Thoracic aorta (tissue), 2 donors: ENCODE results near the gene DHFR. TPM values are rescaled to one million over a fixed set of nuclear protein-coding genes. Genes with fewer than 3 reads are reported as not detected.

Experiments used
- ATAC-seq: fragments of 150-250 bp; one replicate; pipeline ENCODE4 v1.8.0; 2017; ENCODE audit warnings: low read depth; ENCODE audit not compliant: insufficient number of reproducible peaks, low FRiP score
- DNase-seq: peaks from one replicate; pipeline ENCODE4 v3.0.0-alpha.2; 2020; ENCODE audit warnings: low spot score
- H3K27ac ChIP-seq, 2 donors: fragments of 200-600 bp; sonication (generic); 1 replicate in 1 of 2; 2 replicates in 1 of 2; pipeline ENCODE4 v1.5.1; 2016; ENCODE audit warnings: mild to moderate bottlenecking in 2 of 2, moderate library complexity in 2 of 2
- H3K27me3 ChIP-seq: fragments of 200-600 bp; sonication (generic); replicated peaks from 2 replicates; pipeline ENCODE4 v1.6.0; 2016; ENCODE audit warnings: mild to moderate bottlenecking; ENCODE audit not compliant: insufficient read depth
- H3K36me3 ChIP-seq: fragments of 200-600 bp; sonication (generic); one replicate; pipeline ENCODE4 v1.5.1; 2016
- H3K4me1 ChIP-seq, 2 donors: fragments of 200-600 bp; sonication (generic); 1 replicate in 1 of 2; 2 replicates in 1 of 2; pipeline versions ENCODE4 v1.5.1 to v1.6.0; 2016; ENCODE audit warnings: low read depth in 2 of 2, mild to moderate bottlenecking in 1 of 2; ENCODE audit not compliant: control insufficient read depth in 1 of 2
- H3K4me3 ChIP-seq: fragments of 200-600 bp; sonication (generic); 2 replicates; pipeline ENCODE4 v1.5.1; 2016; ENCODE audit warnings: mild to moderate bottlenecking
- H3K9me3 ChIP-seq: fragments of 200-600 bp; sonication (generic); 2 replicates; pipeline ENCODE4 v1.5.1; 2016
- total RNA-seq, 2 donors: library from RNA; depleted of rRNA; stranded (reverse); fragments of >200 nt; gene quantifications; one replicate each; pipeline versions ENCODE4 v1.1.0 to v1.2.3, GENCODE V29; 2016
- TF ChIP-seq, protein P1 (sequence below): fragments of 200-600 bp; sonication (generic); IDR thresholded peaks from one replicate; pipeline ENCODE4 v1.5.1; 2019; ENCODE audit warnings: antibody characterized with exemption

DHFR gene
- total RNA-seq, 2 donors from 2014 or later, result 9.9 to 11.9 TPM

DNA sequence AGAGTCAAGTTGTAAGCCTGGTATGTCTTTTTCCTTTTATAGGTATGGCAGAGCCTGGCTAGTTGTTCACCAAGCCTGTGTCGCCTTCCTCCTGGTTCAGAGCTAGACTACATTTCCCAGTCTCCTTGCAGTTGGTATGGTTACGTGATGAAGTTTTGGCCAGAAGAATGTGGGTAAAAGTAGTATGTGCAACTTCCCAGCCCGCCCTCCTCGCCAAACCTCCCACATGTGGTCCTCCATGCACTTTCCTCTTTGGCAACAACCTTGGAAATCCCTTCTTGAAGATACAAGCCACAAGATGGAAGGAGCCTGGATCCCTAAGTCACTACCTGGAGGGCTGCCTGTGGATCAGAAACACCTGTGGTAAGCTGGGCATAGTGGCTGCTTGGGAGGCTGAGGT, 36.3 kb downstream of the DHFR start:
- Histone ChIP-seq H3K27ac (no peak overlapping the region), H3K9me3 (no peaks in the 10 kb centered on the region)
- no peak for ATAC-seq

DNA sequence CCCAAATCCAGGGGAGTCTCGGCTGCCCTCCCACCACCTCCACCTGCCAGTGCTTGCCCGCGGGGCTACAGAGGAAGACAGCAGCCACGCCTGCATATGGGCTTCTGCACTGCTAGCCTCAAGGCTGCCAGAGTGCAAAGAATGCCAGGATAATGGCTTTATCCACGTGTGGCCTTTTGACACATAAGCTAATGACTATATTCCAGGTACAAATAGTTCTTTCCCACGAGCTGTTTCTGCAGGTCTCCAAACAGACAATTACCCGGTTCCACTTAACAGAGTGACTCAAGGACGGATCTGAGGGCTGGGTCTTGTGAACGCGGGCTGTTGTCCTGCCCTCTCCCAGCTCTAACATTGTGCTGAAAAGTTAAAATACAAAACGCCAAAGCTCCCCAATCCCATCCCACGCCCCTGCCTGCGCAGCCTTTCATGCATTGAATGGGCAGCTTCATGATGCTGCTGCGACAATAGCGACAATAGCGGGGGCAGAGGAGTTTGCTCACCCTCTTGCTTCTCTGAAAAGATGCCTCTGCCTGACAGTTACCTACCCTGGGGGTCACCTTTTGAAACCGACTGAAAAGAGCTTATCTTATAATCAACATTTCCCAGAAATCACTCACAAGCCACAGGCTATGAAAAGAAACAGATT, 39.4 kb downstream of the DHFR start:
- Histone ChIP-seq H3K4me3 (no peak overlapping the region), H3K4me1 (no peaks in the 10 kb centered on the region), H3K36me3 (no peaks in the 10 kb centered on the region), H3K9me3 (no peaks in the 10 kb centered on the region), H3K27me3 (no peaks in the 10 kb centered on the region), H3K27ac (no peak overlapping the region)
- DNase-seq (no peak), ATAC-seq (no peak)
- TF ChIP-seq, protein P1, sequence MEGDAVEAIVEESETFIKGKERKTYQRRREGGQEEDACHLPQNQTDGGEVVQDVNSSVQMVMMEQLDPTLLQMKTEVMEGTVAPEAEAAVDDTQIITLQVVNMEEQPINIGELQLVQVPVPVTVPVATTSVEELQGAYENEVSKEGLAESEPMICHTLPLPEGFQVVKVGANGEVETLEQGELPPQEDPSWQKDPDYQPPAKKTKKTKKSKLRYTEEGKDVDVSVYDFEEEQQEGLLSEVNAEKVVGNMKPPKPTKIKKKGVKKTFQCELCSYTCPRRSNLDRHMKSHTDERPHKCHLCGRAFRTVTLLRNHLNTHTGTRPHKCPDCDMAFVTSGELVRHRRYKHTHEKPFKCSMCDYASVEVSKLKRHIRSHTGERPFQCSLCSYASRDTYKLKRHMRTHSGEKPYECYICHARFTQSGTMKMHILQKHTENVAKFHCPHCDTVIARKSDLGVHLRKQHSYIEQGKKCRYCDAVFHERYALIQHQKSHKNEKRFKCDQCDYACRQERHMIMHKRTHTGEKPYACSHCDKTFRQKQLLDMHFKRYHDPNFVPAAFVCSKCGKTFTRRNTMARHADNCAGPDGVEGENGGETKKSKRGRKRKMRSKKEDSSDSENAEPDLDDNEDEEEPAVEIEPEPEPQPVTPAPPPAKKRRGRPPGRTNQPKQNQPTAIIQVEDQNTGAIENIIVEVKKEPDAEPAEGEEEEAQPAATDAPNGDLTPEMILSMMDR, result no peak

More for the DNA sequence above, 36.3 kb downstream of the DHFR start:
- Histone ChIP-seq H3K4me3 (no peak overlapping the region), H3K36me3 (no peaks in the 10 kb centered on the region), H3K27me3 (no peaks in the 10 kb centered on the region), H3K4me1 (no peaks in the 10 kb centered on the region)
- DNase-seq, result no peak
- TF ChIP-seq, protein P1, result no peak

DNA sequence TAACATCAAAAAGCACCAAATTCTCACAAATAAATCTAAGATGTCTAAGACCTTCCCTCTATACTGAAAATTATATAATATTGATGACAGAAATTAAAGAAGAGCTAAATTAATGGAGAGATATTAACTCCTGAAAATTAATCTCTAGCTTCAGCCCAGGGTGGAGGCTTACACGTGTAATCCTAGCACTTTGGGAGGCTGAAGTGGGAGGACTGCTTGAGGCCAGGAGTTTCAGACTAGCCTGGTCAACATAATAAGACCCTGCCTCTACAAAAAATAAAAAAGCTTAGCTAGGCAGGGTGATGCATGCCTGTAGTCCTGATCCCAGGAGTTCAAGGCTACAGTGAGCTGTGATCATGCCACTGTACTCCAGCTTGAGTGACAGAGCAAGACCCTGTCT, 45.1 kb downstream of the DHFR start:
- no peaks in the 10 kb centered on the region for H3K36me3 ChIP-seq
- DNase-seq (no peak), ATAC-seq (no peak)
- no peaks in the 10 kb centered on the region for H3K4me1 ChIP-seq
- TF ChIP-seq, protein P1, result no peak
- H3K27me3 ChIP-seq, result no peaks in the 10 kb centered on the region
- peaks cover 5% of the 10 kb centered on the region for H3K9me3 ChIP-seq
- no peak overlapping the region for H3K4me3 ChIP-seq
- H3K27ac ChIP-seq, result no peak overlapping the region

DNA sequence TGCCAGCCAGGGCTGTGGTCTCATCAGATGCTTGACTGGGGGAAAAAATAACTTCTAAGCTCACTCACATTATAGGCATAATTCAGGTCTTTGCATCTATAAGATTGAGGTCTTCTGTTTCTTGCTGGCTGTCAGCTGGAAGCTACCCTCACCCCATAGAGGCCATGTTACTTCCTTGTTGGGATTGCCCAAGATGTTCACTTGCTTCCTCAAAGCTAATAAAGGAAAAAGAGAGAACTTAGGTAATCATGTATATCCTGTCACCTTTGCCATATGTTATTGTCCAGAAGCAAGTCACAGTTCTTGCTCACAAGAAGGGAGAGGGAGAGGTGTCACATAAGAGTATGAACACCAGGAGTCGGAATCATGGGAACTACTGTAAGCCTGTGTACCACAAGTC, 46.1 kb downstream of the DHFR start:
- ATAC-seq, result no peak
- H3K9me3 ChIP-seq, result peaks cover 5% of the 10 kb centered on the region
- no peak overlapping the region for H3K27ac ChIP-seq
- no peaks in the 10 kb centered on the region for H3K27me3 ChIP-seq
- H3K36me3 ChIP-seq, result no peaks in the 10 kb centered on the region
- H3K4me1 ChIP-seq, result no peaks in the 10 kb centered on the region
- TF ChIP-seq, protein P1, result no peak
- H3K4me3 ChIP-seq, result no peak overlapping the region
- DNase-seq, result no peak

DNA sequence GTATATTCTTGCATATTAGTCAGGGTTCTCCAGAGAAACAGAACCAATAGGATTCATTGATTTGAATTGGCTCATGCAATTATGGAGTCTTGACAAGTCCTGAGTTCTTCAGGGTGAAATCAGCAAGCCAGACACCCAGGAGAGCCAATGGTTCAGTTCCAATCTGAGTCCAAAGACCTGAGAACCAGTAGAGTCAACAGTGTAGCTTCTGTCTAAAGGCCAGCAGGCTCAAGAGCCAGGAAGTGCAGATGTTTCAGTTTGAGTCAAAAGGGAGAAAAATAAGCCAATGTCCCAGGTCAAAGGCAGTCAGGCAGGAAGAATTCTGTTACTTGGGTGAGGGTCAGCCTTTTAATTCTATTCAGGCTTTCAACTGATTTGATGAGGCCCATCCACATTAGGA, 47.0 kb downstream of the DHFR start:
- TF ChIP-seq, protein P1, result no peak
- no peaks in the 10 kb centered on the region for H3K27me3 ChIP-seq

More for the DNA sequence above, 47.0 kb downstream of the DHFR start:
- DNase-seq, result no peak
- no peaks in the 10 kb centered on the region for H3K4me1 ChIP-seq
- no peak overlapping the region for H3K27ac ChIP-seq
- no peak overlapping the region for H3K4me3 ChIP-seq
- peaks cover 5% of the 10 kb centered on the region for H3K9me3 ChIP-seq
- ATAC-seq, result no peak
- no peaks in the 10 kb centered on the region for H3K36me3 ChIP-seq
